Measurements from ENCODE around the gene RAPGEF6. TPM values are rescaled to one million over a fixed set of nuclear protein-coding genes. Genes with fewer than 3 reads are reported as not detected.

Gene RAPGEF6
- total RNA-seq, 2 donors from 2014 or later: 15.5 to 43.0 TPM

DNA sequence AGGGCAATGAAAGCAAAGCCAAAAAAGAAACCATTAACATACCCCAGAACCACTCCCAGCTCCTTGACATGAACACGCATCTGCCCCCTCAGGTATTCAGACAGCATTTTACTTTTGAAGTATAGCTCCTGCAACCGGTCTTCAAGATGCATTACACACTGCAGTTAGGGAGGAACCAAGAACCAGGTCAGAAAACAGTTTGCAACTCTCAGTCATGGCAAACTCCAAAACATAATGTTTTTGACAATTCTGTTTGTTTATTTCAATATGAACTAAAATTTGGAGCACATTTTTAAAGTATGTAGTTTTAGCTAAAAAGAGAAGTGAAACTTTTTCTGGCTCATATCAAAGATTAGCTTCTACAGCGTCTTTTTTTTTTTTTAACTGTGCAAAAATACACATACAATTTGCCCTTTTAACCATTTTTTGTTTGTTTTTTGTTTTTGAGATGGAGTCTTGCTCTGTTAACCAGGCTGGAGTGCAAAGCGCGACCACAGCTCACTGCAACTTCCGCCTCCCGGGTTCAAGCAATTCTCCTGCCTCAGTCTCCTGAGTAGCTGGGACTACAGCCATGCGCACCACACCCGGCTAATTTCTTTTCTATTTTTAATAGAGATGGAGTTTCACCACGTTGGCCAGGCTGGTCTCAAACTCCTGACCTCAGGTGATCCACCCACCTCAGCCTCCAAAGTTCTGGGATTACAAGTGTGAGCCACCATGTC lies 12.2 kb upstream of the RAPGEF6 start:
- intact Hi-C loops (cut with DNase I): no loop called here
- H3K36me3 ChIP-seq: peaks cover 2 to 6% of the 10 kb centered on the region in 2 donors
- WGBS: 89% methylated on average over 10 of the region's 10 CpGs
- H3K27me3 ChIP-seq (replicated peaks; ENCODE audit: insufficient read depth): no peaks in the 10 kb centered on the region
- no peak overlapping the region for H3K4me3 ChIP-seq
- no peak for TF ChIP-seq CTCF (IDR thresholded peaks at IDR 0.05)
- no peak overlapping the region for H3K27ac ChIP-seq
- DNase-seq (ENCODE audit: low spot score): no peak
- no peaks in the 10 kb centered on the region for H3K4me1 ChIP-seq (replicated peaks)
- no peaks in the 10 kb centered on the region for H3K9me3 ChIP-seq

DNA sequence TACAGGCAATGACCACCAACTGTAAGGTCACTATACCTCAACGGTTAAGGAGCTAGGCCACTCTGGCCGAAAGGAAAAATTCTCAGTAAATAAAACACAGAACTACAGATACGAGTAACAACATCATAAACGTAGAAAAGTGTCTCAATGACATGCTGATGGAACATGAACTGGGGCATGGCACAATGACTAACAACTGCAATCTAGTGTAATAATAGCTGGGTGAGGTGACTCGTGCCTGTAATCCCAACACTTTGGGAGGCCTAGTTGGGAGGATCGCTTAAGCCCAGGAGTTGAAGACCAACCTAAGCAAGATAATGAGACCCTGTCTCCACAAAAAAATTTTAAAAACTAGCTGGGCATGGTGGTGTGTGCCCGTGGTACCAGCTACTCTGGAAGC lies 9.8 kb upstream of the RAPGEF6 start:
- intact Hi-C loops (cut with DNase I): no loop called here
- Histone ChIP-seq H3K4me3 (no peak overlapping the region), H3K4me1 (replicated peaks) (no peaks in the 10 kb centered on the region), H3K9me3 (no peaks in the 10 kb centered on the region), H3K36me3 (peaks cover 0 to 2% of the 10 kb centered on the region in 2 donors), H3K27me3 (replicated peaks; ENCODE audit: insufficient read depth) (no peaks in the 10 kb centered on the region), H3K27ac (no peak overlapping the region)
- 94% methylated on average over 7 of the region's 7 CpGs for whole genome bisulfite sequencing
- TF ChIP-seq POLR2AphosphoS5 (IDR thresholded peaks at IDR 0.05) (no peak), CTCF (IDR thresholded peaks at IDR 0.05) (no peak), POLR2A (IDR thresholded peaks at IDR 0.05) (no peak)
- no peak for DNase-seq (ENCODE audit: low spot score)

DNA sequence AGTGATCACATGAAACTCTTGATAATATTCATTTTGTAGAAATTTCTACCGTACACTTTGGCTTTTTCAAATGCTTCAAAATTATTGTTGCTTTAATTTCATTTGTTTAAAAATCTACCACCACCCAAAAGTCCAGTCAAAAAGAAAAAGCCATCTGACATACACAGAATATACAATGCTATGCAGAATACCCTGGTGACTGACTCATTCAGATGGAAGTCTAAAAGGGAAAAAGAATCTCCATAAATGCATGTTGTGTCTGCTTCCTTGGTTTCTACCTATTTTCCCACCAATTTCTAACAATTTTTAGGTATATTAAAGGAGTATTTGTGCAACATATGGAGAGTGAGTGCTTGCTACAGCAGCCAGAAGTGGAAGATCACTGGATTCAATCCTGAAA lies 9.3 kb upstream of the RAPGEF6 start:
- Histone ChIP-seq H3K36me3 (peaks cover 0 to 2% of the 10 kb centered on the region in 2 donors), H3K4me3 (no peak overlapping the region)

DNA sequence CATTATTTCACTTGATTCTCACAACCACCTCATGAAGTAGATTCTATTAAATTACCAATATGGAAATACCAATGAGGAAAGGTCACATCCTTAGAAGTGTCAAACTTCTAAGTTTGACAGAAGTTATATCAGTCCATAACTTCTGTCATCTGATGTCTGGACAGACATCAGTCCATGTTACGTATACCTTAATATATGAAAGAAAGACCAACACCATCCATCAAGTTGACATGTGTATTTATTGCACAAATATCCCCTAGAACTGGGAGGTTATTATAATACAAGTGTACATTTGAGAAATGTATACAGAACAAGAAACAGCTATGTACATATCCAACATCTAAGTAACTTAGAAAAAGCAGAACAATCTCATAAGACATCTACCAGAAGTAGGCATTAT lies 6.5 kb upstream of the RAPGEF6 start:
- Histone ChIP-seq H3K36me3 (peaks cover 0 to 2% of the 10 kb centered on the region in 2 donors), H3K27me3 (replicated peaks; ENCODE audit: insufficient read depth) (no peaks in the 10 kb centered on the region), H3K27ac (no peak overlapping the region), H3K9me3 (no peaks in the 10 kb centered on the region), H3K4me1 (replicated peaks) (no peaks in the 10 kb centered on the region), H3K4me3 (no peak overlapping the region)
- 84% methylated on average over 1 of the region's 1 CpG for WGBS
- DNase-seq (ENCODE audit: low spot score): no peak
- TF ChIP-seq POLR2A (IDR thresholded peaks at IDR 0.05) (no peak), CTCF (IDR thresholded peaks at IDR 0.05) (no peak), POLR2AphosphoS5 (IDR thresholded peaks at IDR 0.05) (no peak)
- intact Hi-C loops (cut with DNase I): no loop called here

More for the DNA sequence above, 9.3 kb upstream of the RAPGEF6 start:
- H3K27me3 ChIP-seq (replicated peaks; ENCODE audit: insufficient read depth): no peaks in the 10 kb centered on the region
- no peak overlapping the region for H3K27ac ChIP-seq
- no peak for DNase-seq (ENCODE audit: low spot score)
- no peak for TF ChIP-seq POLR2AphosphoS5 (IDR thresholded peaks at IDR 0.05)
- no peak for TF ChIP-seq POLR2A (IDR thresholded peaks at IDR 0.05)
- intact Hi-C loops (cut with DNase I): no loop called here
- no peaks in the 10 kb centered on the region for H3K4me1 ChIP-seq (replicated peaks)
- H3K9me3 ChIP-seq: no peaks in the 10 kb centered on the region
- WGBS: 90% methylated on average over 1 of the region's 1 CpG

DNA sequence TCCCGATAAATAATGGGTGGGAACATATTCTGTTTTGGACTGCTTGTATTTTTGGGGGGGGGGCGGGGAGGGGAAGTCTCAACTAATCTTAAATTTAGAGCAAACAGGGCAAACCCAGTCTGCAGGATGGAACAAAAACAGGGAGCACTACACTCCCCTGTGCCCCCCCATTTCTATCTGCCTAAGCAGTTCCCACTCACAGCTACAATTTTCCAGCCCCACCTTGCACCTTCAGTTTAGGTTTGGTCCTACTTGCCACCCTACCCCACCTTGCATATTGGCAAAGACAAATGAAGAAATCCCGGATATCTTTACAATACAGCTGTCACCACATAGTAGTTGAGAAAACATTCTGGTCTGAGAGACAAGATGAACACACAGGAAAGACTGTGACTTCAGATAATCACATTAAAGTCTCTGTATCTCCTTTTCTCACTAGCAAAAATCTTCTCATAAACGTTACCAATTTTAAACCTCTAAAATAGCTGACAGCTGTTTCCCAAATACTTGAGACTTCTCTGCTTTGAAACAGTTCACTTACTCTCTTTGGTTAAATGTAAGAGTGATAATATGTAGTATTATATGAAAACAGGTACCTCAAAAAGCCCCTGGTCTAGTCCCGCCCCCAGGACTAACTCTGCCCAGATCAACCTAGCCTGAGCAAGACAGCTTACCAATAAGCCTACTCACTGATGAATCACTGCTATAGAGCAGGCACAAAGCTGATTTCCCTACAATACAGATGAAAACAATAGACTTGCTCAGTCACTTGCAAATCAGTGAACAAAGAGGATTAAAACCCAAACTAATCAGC lies 5.2 kb upstream of the RAPGEF6 start:
- WGBS: 67% methylated on average over 5 of the region's 5 CpGs
- TF ChIP-seq POLR2A (IDR thresholded peaks at IDR 0.05) (no peak), CTCF (IDR thresholded peaks at IDR 0.05) (no peak), POLR2AphosphoS5 (IDR thresholded peaks at IDR 0.05) (no peak)
- Histone ChIP-seq H3K4me3 (no peak overlapping the region), H3K4me1 (replicated peaks) (no peaks in the 10 kb centered on the region), H3K27ac (no peak overlapping the region), H3K36me3 (no peaks in the 10 kb centered on the region), H3K27me3 (replicated peaks; ENCODE audit: insufficient read depth) (no peaks in the 10 kb centered on the region), H3K9me3 (no peaks in the 10 kb centered on the region)
- DNase-seq (ENCODE audit: low spot score): no peak
- intact Hi-C loops (cut with DNase I): no loop called here
